Panc1 (cell line): ENCODE data around the gene NHS. TPM values are rescaled to one million over a fixed set of nuclear protein-coding genes. Genes with fewer than 3 reads are reported as not detected.

Experiments
- ATAC-seq: fragments of 200-7000 bp; cut with Tn5 transposase; 2 replicates; pipeline ENCODE4 v1.9.1; 2020; ENCODE audit warnings: mild to moderate bottlenecking, moderate library complexity
- BruUV-seq: library from RNA; stranded (reverse); fragments of 400-500 nt; replicated peaks from 2 replicates; lab custom pipeline; 2021; lab: Mats Ljungman, UMichigan
- CTCF ChIA-PET: fragments of 300-600 bp; sonication (Branson Sonifier 250); formaldehyde crosslinking; loops from one replicate; lab custom pipeline; 2022; ENCODE audit warnings: antibody characterized with exemption; lab: Charles Lee
- POLR2A ChIA-PET: fragments of 300-600 bp; sonication (Branson Sonifier 250); formaldehyde crosslinking; loops from one replicate; lab custom pipeline; 2022; ENCODE audit warnings: antibody characterized with exemption; lab: Charles Lee
- DNase-seq: peaks from one replicate; pipeline ENCODE4 v3.0.0-alpha.2; 2010; ENCODE audit warnings: low read depth, low spot score
- H3K27ac ChIP-seq: 2 replicates; pipeline ENCODE4 v1.5.1; 2011; ENCODE audit warnings: mild to moderate bottlenecking, low read length, inconsistent platforms
- H3K27me3 ChIP-seq: fragments of 200-500 bp; sonication (Bioruptor generic); 2 replicates; pipeline ENCODE4 v1.6.0; 2014; ENCODE audit warnings: low read length, inconsistent platforms; ENCODE audit not compliant: control insufficient read depth, insufficient read depth
- H3K36me3 ChIP-seq: fragments of 200-500 bp; sonication (Bioruptor generic); 2 replicates; pipeline ENCODE4 v1.5.1; 2014; ENCODE audit warnings: inconsistent platforms, mild to moderate bottlenecking, low read length, moderate library complexity; ENCODE audit not compliant: control insufficient read depth, insufficient read depth
- H3K4me1 ChIP-seq: 2 replicates; pipeline ENCODE4 v1.5.1; 2011; ENCODE audit warnings: inconsistent platforms, mild to moderate bottlenecking, low read length, moderate library complexity; ENCODE audit not compliant: control insufficient read depth, insufficient read depth
- H3K4me3 ChIP-seq, 2 experiments: 2 replicates each; pipeline ENCODE4 v1.5.1; 2011 to 2012; ENCODE audit warnings: low read depth in 2 of 2, low read length in 2 of 2, mild to moderate bottlenecking in 2 of 2, inconsistent platforms in 1 of 2, moderate library complexity in 1 of 2
- H3K9me3 ChIP-seq: fragments of 200-500 bp; sonication (Bioruptor generic); 2 replicates; pipeline ENCODE4 v1.5.1; 2014; ENCODE audit warnings: low read depth, mild to moderate bottlenecking, inconsistent platforms, low read length, moderate library complexity; ENCODE audit not compliant: control insufficient read depth, insufficient read depth
- CTCF ChIP-seq: fragments of 450-650 bp; IDR thresholded peaks from 2 replicates; pipeline ENCODE4 v1.5.1; 2017; ENCODE audit warnings: mild to moderate bottlenecking
- POLR2AphosphoS5 ChIP-seq: IDR thresholded peaks from 2 replicates; pipeline ENCODE4 v1.6.1; 2012; ENCODE audit warnings: mild to moderate bottlenecking, low read depth, low read length, moderate library complexity
- REST ChIP-seq, 2 experiments: IDR thresholded peaks; 2 replicates each; pipeline ENCODE4 v1.6.1; 2011 to 2012; ENCODE audit warnings: low read depth in 2 of 2, control low read depth in 1 of 2, low read length in 1 of 2, mild to moderate bottlenecking in 1 of 2, moderate library complexity in 1 of 2; ENCODE audit not compliant: insufficient read depth in 1 of 2
- SIN3A ChIP-seq: IDR thresholded peaks from 2 replicates; pipeline ENCODE4 v1.6.1; 2012; ENCODE audit warnings: low read depth, mild to moderate bottlenecking, low read length, moderate library complexity, borderline replicate concordance; ENCODE audit not compliant: insufficient read depth
- TCF7L2 ChIP-seq: IDR thresholded peaks from 2 replicates; pipeline ENCODE4 v1.6.1; 2011; ENCODE audit warnings: mild to moderate bottlenecking, low read depth, low read length, inconsistent platforms
- in situ Hi-C: cut with HindIII; loops from 2 replicates; pipeline ENCODE4 v1.10.0; 2016; ENCODE audit warnings: low sequenced_read_pairs, low pct_unique_long_range_greater_than_20kb
- intact Hi-C: fragments of 100-400 bp; cut with micrococcal nuclease; formaldehyde crosslinking; loops from one replicate; pipeline ENCODE4 v1.10.0; 2022; ENCODE audit not compliant: unreplicated experiment
- total RNA-seq: library from RNA; stranded (reverse); gene quantifications from one replicate; pipeline ENCODE4 v1.2.1, GENCODE V29; 2021; ENCODE audit not compliant: unreplicated experiment

NHS gene
- total RNA-seq, 1 experiment from 2014 or later, result 0.80 TPM

GRCh38 chrX:17679820-17680219 is 304.8 kb downstream of the NHS start:
- no peaks in the 10 kb centered on the region for H3K36me3 ChIP-seq
- BruUV-seq, result no TSS peak
- no peak overlapping the region for H3K27ac ChIP-seq
- no peaks in the 10 kb centered on the region for H3K4me1 ChIP-seq
- no peak for ATAC-seq
- in situ Hi-C loops, result no loop called here
- ChIA-PET CTCF (no interaction called here), POLR2A (no interaction called here)
- TF ChIP-seq REST (IDR thresholded peaks at IDR 0.05; ENCODE audit: insufficient read depth in 1 of 2, low read depth in 2 of 2, low read length in 1 of 2) (no peak), SIN3A (no peak), POLR2AphosphoS5 (no peak), CTCF (no peak), TCF7L2 (no peak)
- intact Hi-C loops, result no loop called here
- H3K9me3 ChIP-seq, result no peaks in the 10 kb centered on the region
- H3K4me3 ChIP-seq, result no peak overlapping the region
- no peaks in the 10 kb centered on the region for H3K27me3 ChIP-seq
- no peak for DNase-seq

DNA sequence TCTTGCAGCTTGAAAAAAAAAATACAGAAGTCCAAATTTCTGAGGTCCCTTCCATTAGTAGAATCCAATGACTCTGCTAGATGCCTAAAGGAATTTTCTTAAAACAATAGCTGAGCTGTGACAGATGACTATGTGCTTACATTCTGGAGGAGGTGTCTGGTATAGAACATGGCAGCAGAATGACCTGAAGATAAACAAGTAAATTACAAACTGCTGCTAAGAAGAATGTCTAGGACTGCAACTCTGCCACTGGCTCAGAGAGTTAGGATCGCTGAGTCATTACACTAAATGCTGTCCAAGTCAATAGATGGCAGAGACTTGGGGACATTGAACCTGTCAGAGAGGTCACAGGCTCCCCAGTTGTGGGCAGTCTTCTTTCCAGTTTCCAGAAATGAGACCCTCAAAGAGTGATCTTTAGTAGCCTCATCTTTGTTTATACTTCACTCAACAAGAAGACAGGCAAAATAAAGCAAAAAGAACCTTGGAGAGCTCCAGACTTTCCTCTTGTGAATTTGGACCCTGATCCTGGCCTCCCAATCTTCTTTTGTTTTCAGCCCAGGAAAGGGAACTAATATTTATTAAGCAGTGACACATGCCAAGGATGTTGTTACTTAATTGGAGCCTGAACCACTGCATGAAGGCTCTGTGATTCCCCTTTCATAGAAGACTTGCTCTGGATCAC is 305.9 kb downstream of the NHS start:
- CTCF ChIA-PET, result no interaction called here
- TF ChIP-seq TCF7L2, result no peak
- no peak for TF ChIP-seq REST (IDR thresholded peaks at IDR 0.05; ENCODE audit: insufficient read depth in 1 of 2, low read depth in 2 of 2, low read length in 1 of 2)
- Histone ChIP-seq H3K27ac (no peak overlapping the region), H3K36me3 (no peaks in the 10 kb centered on the region), H3K4me1 (no peaks in the 10 kb centered on the region), H3K4me3 (no peak overlapping the region), H3K9me3 (no peaks in the 10 kb centered on the region), H3K27me3 (no peaks in the 10 kb centered on the region)
- intact Hi-C loops, result no loop called here
- in situ Hi-C loops, result no loop called here
- POLR2A ChIA-PET, result no interaction called here
- ATAC-seq (no peak), DNase-seq (no peak)
- no TSS peak for BruUV-seq
